HFFc6 (cell line): Measurements from ENCODE around the gene CHD5. TPM values are rescaled to one million over a fixed set of nuclear protein-coding genes. Genes with fewer than 3 reads are reported as not detected.

Experiments
- DNase-seq: peaks from one replicate; pipeline ENCODE4 v3.0.0-alpha.2; 2018
- H3K27ac Mint-ChIP-seq: 2 replicates; pipeline ENCODE4 v1.8.0; 2020; ENCODE audit warnings: mild to moderate bottlenecking, mixed read lengths
- H3K27me3 Mint-ChIP-seq: 2 replicates; pipeline ENCODE4 v1.8.0; 2021; ENCODE audit warnings: mild to moderate bottlenecking, moderate library complexity, mixed read lengths; ENCODE audit not compliant: insufficient read depth
- H3K36me3 Mint-ChIP-seq: 2 replicates; pipeline ENCODE4 v1.8.0; 2021; ENCODE audit warnings: low read depth, mixed read lengths
- H3K4me1 Mint-ChIP-seq: 2 replicates; pipeline ENCODE4 v1.8.0; 2020; ENCODE audit warnings: low read depth, mixed read lengths
- H3K4me3 Mint-ChIP-seq: 2 replicates; pipeline ENCODE4 v1.8.0; 2020; ENCODE audit warnings: mild to moderate bottlenecking, moderate library complexity, mixed read lengths
- H3K9me3 Mint-ChIP-seq: 2 replicates; pipeline ENCODE4 v1.8.0; 2020; ENCODE audit warnings: mild to moderate bottlenecking, mixed read lengths
- long read RNA-seq: library from polyadenylated mRNA; unstranded; transcript quantifications from one replicate; pipeline ENCODE4 v2.0.0, GENCODE V29; 2019
- total RNA-seq, 6 experiments: library from RNA; stranded (reverse); fragmentation: NEBNext Ultra II Directional; extraction: Animal tissue kit (Norgen Biotek cat#: 25700); gene quantifications; 2 replicates in 1 of 6; 3 replicates in 5 of 6; pipeline ENCODE4 v1.2.3, GENCODE V29; 2021
- TF ChIP-seq, protein P1 (sequence below): fragments of 200-600 bp; sonication (generic); IDR thresholded peaks from 2 replicates; pipeline ENCODE4 v1.5.0; 2021; ENCODE audit warnings: antibody characterized with exemption, mild to moderate bottlenecking

Gene CHD5
- total RNA-seq, result under 1 TPM in 4 of 6 experiments, not detected in 2; 0.05 to 0.36 (median 0.16) TPM
- long read RNA-seq, result 0 reads

DNA sequence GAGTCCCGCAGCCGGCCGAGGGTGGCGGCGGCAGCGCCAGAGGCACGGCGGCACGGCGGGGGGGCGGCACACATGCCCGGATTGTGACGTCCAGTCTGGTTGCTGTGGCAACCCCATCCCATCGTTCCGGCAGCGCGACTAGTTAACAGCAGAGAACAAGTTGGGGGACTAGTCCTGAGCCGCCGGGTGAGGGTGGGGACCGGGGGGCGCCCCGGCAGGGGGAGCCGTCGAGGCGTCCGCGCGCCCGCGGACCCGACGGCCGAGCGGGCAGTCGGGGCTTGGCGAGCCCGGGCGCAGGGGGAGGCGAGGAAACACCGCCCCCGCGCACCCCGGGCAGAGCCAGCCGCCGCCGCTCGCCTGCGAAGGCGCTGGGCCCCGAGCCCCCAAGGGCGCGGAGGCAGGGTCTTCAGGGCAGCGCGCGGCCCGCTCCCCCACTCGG is at the start of gene CHD5:
Gene CHD5 (minus strand): TSS at position 54 of the 439 bp plus-strand sequence. CDS start 298 bp downstream, outside the sequence.
- Mint-ChIP-seq H3K4me1 (peaks cover 40% of the 10 kb centered on the region), H3K9me3 (no peaks in the 10 kb centered on the region), H3K27ac (no peak within 1 kb of the TSS), H3K36me3 (peaks cover 16% of the 10 kb centered on the region), H3K27me3 (peaks cover 35% of the 10 kb centered on the region), H3K4me3 (peak within 1 kb of the TSS; percentile 30)
- no peak for DNase-seq
- TF ChIP-seq, protein P1, sequence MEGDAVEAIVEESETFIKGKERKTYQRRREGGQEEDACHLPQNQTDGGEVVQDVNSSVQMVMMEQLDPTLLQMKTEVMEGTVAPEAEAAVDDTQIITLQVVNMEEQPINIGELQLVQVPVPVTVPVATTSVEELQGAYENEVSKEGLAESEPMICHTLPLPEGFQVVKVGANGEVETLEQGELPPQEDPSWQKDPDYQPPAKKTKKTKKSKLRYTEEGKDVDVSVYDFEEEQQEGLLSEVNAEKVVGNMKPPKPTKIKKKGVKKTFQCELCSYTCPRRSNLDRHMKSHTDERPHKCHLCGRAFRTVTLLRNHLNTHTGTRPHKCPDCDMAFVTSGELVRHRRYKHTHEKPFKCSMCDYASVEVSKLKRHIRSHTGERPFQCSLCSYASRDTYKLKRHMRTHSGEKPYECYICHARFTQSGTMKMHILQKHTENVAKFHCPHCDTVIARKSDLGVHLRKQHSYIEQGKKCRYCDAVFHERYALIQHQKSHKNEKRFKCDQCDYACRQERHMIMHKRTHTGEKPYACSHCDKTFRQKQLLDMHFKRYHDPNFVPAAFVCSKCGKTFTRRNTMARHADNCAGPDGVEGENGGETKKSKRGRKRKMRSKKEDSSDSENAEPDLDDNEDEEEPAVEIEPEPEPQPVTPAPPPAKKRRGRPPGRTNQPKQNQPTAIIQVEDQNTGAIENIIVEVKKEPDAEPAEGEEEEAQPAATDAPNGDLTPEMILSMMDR, result no peak; the same call in 1 of the 2 replicates

DNA sequence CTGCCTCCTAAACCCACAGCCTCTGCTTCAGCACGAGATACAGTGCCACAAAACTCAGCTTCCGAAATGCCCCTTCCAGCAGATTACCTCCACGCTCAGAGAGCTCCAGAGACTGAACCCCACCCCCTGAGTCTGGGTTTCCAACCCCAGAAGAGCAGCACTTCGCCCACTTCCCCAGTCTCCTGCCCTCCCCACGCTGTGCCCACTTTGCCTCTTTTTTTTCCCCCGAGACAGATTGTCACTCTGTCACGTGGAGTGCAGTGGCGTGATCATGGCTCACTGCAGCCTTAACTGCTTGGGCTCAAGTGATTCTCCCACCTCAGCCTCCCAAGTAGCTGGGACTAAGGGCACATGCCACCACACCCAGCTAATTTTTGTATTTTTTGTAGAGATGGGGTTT is 45.5 kb upstream of the CHD5 start:
- no peaks in the 10 kb centered on the region for H3K9me3 Mint-ChIP-seq
- no peak overlapping the region for H3K4me3 Mint-ChIP-seq
- H3K27ac Mint-ChIP-seq, result no peak overlapping the region
- TF ChIP-seq, protein P1, result no peak
- no peaks in the 10 kb centered on the region for H3K27me3 Mint-ChIP-seq
- peaks cover 38% of the 10 kb centered on the region for H3K36me3 Mint-ChIP-seq
- no peak for DNase-seq
- H3K4me1 Mint-ChIP-seq, result 0 out of 2 replicates have a peak, but pooled peaks cover 12% of the 10 kb centered on the region

DNA sequence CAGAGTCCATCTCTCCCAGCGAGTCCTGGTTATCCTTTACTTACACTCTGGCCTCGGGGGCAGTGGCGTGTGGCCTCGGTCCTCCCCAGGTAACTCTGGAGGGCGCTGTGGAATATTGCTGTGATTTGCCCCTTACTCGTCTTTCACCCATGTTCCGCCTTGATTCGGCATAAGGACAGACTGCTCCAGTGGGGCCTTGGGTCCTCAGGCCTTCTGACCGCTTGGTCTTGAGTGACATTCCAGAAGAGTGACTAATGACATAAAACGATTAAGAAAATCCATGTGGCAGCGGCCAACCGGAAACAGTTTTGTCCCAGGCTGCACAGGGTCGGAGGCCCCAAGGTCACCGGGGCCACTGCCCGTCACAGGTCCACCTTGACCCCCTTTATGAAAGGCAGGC is 44.6 kb upstream of the CHD5 start:
- Mint-ChIP-seq H3K27me3 (no peaks in the 10 kb centered on the region), H3K36me3 (peaks cover 38% of the 10 kb centered on the region)

DNA sequence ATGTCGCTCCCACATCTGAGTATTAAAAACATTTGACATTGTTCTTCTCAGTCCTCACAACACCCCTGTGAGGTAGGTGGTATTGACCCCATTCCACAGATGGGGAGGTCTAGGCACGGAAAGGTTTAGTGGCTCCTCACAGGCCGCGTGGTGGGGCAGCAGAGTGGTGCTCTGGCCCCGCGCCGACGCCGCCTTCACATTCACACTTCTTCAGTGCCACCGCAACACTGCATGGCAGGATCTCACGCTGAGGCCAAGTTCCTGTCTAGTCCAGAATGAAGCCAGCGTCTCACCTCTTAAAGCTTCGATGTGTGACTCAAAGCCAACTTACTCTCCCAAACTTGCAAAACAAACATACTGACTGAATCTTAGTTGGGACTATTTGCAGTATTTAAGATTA is 43.5 kb upstream of the CHD5 start:
- DNase-seq, result no peak
- no peaks in the 10 kb centered on the region for H3K9me3 Mint-ChIP-seq
- TF ChIP-seq, protein P1, result no peak
- H3K4me1 Mint-ChIP-seq, result 0 out of 2 replicates have a peak, but pooled peaks cover 12% of the 10 kb centered on the region
- H3K4me3 Mint-ChIP-seq, result no peak overlapping the region
- H3K36me3 Mint-ChIP-seq, result peaks cover 38% of the 10 kb centered on the region
- H3K27me3 Mint-ChIP-seq, result no peaks in the 10 kb centered on the region
- no peak overlapping the region for H3K27ac Mint-ChIP-seq

More for the DNA sequence above, 44.6 kb upstream of the CHD5 start:
- no peak overlapping the region for H3K4me3 Mint-ChIP-seq
- H3K9me3 Mint-ChIP-seq, result no peaks in the 10 kb centered on the region
- TF ChIP-seq, protein P1, result no peak
- 0 out of 2 replicates have a peak, but pooled peaks cover 12% of the 10 kb centered on the region for H3K4me1 Mint-ChIP-seq
- no peak for DNase-seq
- H3K27ac Mint-ChIP-seq, result no peak overlapping the region

DNA sequence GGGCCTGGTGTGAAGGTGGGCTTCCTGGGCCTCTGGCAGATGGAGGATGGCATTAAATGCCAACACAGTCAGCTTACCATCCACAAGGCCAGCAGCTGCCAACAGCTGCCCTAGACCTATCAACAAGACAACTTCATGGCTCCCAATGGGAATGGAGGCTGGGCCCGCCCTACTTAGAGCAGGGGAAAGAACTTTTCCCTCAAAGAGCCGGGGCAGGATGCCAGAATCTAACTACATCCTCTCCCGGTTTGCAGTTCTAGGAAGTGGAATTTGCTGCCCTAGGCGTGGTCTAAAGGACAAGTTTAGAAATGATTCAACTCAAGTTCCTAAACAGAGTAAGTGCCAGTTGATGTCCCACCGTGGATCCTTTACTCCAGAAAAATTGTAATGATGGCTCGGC is 42.5 kb upstream of the CHD5 start:
- peak; percentile 18 for DNase-seq
- no peak overlapping the region; the same call in 1 of the 2 replicates for H3K27ac Mint-ChIP-seq

More for the DNA sequence above, 42.5 kb upstream of the CHD5 start:
- Mint-ChIP-seq H3K36me3 (peaks cover 38% of the 10 kb centered on the region), H3K4me1 (0 out of 2 replicates have a peak, but pooled peaks cover 12% of the 10 kb centered on the region), H3K4me3 (no peak overlapping the region), H3K27me3 (no peaks in the 10 kb centered on the region; the same call in 1 of the 2 replicates), H3K9me3 (no peaks in the 10 kb centered on the region)
- TF ChIP-seq, protein P1, result no peak
